Anterior cingulate cortex (tissue), 58 donors: Measurements from ENCODE around the gene ERGIC1.
"Not testable (repeated sequence)": the region's sequence is repeated elsewhere in the genome, so short reads cannot be mapped to it uniquely, and the experiment has no call there.

Experiments
- DNase-seq, 58 donors: peaks; one replicate each; lab custom pipeline; 2025; lab: John Stamatoyannopoulos, UW

ERGIC1 gene

DNA sequence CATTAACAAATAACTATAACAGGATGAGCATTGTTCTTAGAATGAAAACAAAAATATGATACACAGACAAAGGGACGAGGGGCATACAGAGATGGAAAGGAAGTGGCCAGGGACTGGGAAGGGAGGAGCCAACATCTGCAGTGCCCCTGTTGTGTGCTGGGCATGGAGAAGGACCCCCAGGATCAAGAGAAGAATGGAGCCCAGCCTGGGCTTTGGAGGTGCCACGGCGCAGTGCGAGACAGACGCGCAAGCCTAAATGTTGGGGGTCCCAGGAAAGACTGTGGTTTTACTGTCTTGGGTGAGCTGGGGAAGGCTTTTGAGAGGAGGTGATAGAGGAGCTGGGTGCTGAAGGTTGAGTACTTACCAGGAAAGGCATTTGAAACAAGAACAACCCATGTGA, 34.6 kb upstream of the ERGIC1 start:
- no peak for DNase-seq

DNA sequence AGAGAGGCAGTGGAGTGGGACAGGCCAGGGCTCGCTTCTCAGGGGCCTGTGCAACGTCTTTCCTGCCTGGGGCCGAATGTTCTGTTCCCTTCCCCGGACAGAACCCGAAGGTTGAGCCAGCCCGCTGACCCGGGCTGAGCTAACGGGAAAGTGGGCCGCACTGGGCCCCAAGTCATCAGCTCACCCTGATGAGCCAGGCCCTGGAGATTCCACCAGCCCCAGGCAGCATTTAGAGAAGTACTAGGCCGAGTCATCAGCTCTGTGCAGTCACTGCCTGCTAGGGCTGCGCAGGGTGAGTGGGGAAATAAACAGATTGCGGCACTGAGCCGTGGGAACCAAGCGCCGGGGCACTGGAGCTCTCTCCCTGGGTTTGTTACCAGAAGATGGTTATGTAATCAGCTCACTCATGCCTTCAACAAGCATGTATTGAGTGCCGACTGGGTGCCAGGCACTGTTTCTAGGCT, 33.9 kb upstream of the ERGIC1 start:
- DNase-seq = peak in 14 of 58 donors; percentile 18 to 48 (median 26)

DNA sequence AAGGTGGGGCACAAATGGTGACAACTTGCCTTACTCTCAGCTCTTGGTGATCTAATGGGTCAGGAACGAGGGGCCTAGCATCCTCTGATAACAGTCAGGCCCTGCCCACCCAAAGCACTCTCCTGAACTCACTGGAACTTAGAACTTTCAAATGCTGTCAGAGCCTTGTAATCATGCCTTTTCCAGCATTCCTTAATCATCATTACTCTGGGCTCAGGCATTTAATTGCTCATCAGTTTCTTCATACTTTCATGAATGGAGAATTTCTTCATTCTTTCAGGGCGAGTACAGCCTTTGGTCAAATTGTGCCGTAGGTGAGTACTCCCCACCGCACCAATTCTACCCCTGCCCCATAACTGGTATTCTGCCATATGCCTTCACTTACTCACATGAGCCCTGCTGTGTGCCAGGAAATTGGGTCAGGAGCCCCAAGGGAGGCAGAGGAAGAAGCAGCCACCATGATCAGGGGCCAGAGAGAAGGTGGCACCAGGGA, 32.8 kb upstream of the ERGIC1 start:
- no peak for DNase-seq

DNA sequence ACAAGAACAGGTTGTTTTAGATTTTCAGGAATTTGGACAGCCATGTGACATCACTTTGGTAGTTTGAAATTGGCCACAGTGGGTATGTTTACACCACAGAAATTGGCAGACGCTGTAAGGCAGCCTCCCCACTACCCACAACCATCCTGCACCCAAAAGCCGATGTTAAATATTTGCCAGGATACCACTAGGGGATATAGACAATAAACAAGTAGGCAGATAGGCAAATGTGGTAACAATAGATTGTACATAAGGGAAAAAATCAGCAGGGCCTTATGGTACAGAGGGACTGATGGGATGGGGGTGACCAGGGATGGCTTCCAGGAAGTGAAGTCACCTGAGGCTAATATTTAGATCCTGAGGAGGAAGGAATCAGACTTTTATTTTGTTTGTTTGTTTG, 31.9 kb upstream of the ERGIC1 start:
- no peak for DNase-seq

DNA sequence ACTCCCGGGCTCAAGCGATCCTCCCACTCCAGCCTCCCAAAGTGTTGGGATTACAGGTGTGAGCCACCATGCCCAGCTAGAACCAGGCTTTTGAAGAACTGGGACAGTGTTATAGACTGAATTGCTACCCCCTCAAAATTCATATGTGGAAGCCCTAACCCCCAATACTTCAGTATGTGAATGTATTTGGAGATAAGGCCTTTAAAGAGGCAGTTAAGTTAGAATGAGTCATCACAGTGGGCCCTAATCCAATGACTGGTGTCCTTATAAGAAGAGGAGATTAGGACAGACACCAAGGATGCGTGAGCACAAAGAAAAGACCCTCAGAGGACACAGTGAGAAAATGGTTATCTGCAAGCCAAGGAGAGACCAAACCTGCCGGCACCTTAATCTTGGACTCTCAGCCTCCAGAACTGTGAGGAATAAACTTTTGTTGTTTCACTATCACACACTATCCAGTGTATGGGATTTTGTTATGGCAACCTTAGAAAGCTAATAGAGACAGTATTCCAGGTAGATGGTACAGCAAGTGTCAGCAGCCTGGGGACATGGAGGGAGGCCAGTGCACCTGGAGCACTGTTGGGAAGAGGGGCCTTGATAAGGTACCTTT, 31.4 kb upstream of the ERGIC1 start:
- no peak for DNase-seq

DNA sequence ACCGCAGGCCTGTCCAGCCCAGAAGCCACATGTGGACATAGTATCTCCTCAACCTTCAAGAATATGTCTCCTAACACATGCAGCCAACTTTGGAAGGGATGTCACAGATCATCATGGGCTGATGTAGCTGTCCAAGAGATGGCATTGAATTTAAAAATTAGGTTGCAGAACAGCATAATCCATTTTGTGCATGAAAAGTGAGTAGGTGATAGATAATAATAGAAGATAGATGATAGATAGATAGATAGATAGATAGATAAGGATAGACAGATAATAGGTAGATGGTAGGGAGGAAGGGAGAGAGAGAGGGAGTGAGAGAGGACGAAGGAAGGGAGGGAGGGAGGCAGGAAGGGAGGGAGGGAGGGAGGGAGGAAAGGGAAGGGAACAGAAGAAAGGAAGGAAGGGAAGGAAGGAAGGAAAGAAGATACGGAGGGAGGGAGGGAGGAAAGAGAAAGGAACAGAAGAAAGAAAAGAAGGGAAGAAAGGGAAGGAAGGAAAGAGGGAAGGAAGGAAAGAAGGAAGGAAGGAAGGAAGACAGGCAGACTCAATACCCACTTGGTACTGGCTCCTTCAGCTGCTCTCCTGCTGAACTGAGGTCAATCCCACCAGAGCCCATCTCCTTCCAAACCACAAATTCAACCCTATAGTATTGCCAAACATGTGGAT, 28.9 kb upstream of the ERGIC1 start:
- no peak for DNase-seq

DNA sequence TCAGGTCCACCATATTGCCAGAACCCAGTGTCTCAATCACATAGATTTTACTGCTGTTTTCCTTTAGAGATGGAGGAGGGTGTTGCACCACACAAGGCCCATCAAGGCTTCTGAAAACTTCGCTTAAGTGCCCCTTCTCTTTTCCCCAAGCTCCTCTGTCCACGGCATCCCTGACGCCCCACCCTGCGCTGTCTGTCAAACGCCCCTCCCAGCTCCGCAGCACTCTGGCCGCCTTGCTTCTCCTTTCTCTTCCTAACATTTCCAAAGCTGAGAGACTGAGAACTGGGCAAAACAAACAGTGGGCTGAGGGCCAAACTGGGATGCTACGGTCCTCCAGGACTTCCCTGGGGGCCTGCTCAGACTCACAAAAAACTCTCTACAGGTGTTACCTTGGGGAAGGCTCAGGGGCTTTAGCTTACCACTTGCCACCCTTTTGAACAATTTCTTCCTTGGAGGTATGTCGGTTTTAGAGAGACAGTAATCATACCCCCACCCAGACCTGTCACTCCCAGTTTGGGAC, 28.3 kb upstream of the ERGIC1 start:
- no peak for DNase-seq

DNA sequence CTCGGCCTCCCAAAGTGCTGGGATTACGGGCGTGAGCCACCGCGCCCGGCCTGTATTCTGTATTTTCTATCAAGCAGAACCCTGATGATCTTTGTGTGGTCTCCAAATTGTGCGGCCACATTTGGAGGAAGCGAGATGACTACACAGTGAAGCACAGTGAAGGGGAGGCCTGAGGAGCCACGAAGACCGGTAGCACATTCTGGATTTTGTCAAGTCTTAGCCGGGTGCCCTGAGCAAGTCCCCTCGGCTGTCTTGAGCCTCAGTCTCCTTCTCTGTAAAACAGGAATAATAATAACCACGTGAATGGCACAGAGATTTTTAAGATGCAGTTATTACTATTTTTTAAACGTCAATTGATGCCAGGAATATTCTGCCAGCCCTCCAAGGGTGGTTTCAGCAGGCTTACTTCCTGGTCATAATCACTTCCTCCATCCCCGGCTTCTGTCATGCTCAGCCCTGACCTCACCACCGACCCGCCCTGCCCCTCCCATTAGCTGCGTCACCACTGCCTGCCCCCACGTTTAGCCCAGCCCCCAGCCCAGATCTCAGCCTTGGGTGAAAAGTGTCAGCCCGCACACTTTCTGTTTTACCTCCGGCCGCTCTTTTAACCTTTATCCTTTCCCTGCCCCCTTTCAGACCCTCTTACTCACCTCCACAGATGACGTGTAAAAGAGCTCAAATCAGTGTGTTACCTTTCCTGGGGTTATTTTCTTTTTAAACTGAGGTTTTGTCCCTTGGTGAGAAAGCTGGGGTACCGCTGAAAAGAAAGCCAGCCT, 27.0 kb upstream of the ERGIC1 start:
- DNase-seq = peak in 20 of 58 donors; percentile 3 to 34 (median 24)

DNA sequence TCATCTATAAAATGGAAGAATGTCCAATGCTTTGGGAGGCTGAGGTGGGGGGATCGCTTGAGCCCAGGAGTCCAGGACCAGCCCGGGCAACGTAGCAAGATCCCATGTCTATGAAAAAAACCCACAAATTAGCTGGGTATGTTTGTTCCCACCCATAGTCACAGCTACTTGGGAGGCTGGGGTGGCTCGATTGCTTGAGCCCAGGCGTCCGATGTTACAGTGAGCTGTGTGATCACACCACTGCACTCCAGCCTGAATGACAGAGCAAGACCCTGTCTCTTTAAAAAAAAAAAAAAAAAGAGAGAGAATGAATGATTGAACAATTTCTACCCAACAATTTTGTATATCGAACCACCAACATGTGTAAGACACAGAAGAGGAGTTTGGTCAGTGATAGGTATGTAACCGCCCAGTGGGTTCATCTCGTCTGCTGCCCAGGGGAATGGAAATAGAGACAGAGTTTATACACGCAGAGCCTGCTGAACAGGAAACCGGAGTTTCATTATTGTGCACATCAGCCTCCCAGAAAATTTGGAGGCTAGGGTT, 26.2 kb upstream of the ERGIC1 start:
- no peak for DNase-seq

DNA sequence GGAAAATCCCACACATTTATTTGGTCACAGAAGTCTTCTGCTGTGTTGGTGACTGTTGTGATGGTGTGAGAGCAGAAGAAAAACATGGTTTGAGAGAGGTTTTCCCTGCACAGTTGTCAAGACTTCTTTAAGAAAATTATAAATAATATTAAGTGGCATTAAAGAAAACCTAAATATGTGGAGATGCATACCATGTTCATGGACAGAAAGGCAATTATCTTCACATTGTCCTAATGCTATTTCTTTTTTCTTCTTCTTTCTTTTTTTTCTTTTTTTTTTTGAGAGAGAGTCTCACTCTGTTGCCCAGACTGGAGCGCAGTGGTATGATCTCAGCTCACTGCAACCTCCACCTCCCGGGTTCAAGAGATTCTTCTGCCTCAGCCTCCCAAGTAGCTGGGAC, 24.3 kb upstream of the ERGIC1 start:
- no peak for DNase-seq

DNA sequence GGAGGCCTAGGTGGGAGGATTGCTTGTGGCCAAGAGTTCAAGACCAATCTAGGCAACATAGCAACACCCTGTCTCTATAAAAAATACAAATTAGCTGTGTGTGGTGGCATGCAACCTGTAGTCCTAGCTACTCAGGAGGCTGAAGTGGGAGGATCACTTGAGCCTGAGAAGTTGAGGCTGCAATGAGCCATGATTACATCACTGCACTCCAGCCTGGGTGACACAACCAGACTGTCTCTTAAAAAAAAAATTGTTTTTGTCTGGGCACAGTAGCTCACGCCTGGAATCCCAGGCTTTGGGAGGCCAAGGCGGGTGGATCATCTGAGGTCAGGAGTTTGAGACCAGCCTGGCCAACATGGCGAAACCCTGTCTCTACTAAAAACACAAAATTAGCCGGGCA, 23.1 kb upstream of the ERGIC1 start:
- not testable (repeated sequence) for DNase-seq

DNA sequence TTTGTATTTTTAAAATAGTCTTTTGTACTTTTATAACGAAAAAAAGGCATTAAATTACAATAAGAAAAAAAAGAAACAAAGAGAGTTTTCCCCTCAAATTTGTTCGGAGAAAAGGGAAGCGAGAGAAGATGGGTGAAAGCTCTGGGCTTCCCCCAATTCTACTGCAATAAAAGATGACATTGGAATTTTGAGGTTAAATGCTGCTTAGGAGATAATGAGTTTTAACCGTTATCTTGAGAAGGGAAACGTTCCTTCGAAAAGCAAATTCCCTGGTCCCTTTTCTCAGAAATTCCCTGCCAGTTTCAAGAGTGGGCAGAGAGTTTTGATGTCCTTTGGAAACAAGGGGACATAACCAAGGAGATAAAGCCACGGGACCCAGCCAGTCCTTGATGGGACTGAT, 18.4 kb upstream of the ERGIC1 start:
- no peak for DNase-seq

DNA sequence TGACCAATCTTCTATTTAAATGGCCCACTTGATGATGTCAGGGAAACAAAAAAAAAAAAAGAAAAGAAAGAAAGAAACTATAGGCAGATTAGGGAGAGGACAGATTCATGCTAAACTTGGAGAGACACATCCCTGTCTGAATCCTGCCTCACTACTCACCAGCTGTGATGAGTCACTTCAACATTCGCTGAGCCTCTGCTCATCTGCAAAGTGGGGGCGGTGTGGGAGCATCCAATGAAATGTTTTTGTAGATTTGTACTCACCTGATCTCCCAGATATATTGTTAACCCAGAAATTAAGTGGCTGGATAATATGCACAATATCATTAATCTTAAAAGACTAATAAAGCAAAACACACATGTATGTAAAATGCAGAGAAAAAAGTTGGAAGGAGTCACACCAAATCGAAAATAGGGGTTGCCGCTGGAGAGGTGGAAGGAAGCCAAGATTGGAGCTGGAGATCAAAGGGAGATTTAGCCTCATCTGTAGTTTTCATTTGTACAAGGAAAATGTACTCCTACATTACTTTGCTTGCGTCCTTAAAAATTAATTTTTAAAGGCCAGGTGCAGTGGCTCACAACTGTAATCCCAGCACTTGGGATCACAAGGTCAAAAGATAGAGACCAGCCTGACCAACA, 17.0 kb upstream of the ERGIC1 start:
- DNase-seq = peak in 14 of 58 donors; percentile 12 to 61 (median 26)

DNA sequence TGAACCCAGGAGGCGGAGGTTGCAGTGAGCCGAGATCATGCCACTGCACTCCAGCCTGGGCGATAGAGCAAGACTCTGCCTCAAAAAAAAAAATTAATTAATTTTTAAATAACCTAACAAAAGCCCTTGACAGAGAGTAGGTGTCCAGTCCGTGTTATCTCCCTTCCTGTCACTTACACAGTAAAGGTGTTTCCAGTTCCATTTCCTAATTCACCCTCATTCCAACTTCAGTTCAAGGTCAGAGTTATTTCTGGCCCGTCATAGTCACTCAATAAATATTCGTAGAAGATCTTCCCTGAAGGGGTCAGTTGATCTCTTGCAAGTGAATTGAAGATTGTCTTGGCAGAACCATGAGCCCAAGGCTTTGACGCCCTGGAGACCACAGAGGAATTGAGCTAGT, 16.4 kb upstream of the ERGIC1 start:
- no peak for DNase-seq

DNA sequence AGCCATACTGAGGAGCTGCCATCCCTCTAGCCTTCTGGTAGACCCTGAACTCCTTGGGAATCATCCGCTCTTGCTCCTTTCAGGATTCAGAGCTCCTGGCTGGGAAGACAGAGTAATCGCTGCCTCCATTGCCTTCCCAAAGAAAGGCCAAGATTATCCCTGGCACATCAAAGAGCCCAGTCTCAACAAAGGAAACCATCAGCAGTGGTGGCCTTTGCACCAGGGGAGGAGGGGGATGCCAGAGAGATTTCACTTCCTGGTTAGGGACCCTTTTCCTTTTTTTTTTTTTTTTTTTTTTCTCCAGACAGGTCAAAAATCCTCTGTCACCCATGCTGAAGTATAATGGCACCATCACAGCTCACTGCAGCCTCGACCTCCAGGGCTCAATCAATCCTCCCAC, 16.0 kb upstream of the ERGIC1 start:
- DNase-seq = no peak

DNA sequence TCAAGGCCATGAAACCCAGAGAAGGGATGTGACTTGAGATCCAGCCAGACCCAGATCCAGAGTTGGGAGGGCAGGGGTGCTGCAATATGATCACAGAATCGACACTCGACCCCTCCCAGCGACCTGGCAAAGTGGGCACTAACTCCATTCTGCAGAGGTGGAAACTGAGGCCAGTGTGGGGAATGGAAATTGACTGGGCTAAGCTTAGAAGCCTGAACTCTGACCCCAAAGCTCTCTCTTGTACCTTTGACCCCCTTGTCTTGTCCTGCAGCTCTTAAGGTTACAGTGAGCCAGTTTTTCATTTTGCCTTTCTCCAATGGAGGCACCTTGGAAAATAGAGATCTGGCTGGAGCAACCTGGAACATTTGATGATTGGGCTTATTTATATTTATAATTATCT, 14.5 kb upstream of the ERGIC1 start:
- DNase-seq = no peak

DNA sequence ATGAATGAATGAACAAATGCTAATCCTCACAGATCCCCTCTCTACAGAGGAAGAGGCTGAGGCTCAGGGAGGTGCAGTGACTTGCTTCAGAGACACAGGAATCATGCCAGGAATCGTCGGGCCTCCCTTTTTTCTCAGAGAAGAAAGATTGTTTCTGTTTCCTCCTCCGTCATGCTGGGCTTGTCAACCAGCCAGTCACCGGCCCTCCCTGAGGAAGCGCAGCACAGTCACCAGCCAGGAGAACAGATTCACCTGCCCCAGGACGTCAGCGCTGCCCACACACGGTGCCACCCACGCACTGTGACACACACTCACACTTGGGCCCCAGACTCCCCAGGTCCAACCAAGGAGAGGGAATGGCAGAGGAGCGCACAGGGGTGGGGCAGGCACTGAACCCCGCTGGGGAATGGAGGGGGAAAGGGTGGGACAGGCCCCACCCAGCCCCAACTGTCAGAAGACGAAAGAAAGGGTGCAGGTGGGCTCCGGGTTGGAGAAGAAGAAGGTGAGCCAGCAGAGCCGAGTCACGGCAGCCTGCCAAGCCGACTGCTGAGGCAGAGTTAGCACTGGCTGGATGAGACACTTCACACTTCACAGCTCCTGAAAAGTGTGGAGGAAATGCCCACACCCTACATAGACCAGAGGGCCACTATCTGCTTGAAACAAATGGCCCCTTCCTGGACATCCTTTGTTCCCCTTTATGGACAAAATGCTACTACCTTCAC, 13.8 kb upstream of the ERGIC1 start:
- peak in 4 of 58 donors; percentile 10 to 41 (median 18) for DNase-seq

DNA sequence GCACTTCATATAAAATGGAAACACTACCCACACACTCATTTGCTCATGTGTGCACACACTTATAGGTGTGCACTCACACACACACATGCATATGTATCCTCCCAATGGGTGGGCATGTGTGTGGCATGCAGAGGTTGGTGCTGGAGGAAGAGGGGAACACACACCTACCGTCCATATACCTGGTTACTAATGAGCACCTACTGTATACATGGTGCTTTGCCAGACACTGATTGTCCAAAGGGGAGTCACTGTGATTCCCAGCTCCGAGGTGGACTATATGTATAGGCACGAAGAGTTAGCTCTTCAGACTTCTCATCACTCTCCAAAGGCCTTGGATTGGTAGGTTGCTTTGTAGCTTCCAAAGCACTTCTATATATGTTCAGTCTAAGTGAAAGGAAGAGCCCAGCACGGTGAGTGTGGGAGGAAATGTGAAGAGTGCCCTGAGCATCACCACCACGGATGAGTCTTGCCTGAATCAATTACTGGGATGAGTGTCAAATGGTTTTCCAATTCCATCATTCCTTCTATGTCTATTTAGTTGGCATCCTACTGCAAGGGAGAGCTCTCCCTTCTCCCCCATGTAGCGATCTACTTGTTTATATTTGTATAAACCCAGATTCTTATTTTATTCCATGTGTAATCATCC, 12.6 kb upstream of the ERGIC1 start:
- no peak for DNase-seq

DNA sequence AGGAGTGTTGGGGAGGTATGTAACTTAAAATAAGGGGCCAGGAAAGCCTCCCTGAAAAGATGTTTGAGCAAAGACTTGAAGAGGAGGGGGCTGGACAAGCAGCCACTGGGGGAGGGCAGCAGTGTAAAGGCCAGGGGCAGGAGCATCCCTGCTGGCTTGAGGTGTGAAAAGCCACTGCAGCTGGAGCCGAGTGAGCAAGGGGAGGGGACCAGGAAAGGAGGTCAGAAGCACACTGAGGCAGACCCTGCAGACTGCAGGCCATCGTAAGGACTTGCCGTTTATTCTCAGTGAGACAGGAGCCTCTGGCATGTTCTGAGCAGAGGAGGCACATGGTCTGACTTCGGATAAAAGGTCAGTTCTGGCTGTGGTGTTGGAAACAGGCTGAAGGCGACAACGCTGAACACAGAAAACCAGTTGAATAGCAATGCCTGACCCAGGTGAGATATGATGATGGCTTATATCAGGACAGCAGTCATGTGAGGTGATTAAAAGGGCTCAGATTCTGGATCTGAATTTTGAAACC, 10.2 kb upstream of the ERGIC1 start:
- no peak for DNase-seq
